HG02840 (cell line): ENCODE measurements around the gene DNAJA3.

Source experiments
- ATAC-seq: cut with Tn5 transposase; IDR thresholded peaks from one replicate; pipeline ENCODE4 v1.9.1; 2021; ENCODE audit warnings: mild to moderate bottlenecking, moderate library complexity, moderate number of reproducible peaks; ENCODE audit not compliant: unreplicated experiment, low FRiP score

Gene DNAJA3

GRCh38 chr16:4428500-4428899 is 2.8 kb downstream of the DNAJA3 start:
- no peak for ATAC-seq

- no peak for ATAC-seq
These were observed 5.4 kb downstream of the DNAJA3 start for GRCh38 chr16:4431023-4431422.

- no peak for ATAC-seq
These were observed 7.6 kb downstream of the DNAJA3 start for GRCh38 chr16:4433228-4433627.

GRCh38 chr16:4433914-4434787 is 8.5 kb downstream of the DNAJA3 start:
- no peak for ATAC-seq

GRCh38 chr16:4435337-4436067 is 9.8 kb downstream of the DNAJA3 start:
- ATAC-seq: no peak

GRCh38 chr16:4437366-4437765 is 11.7 kb downstream of the DNAJA3 start:
- ATAC-seq: no peak

GRCh38 chr16:4442371-4442770 is 16.7 kb downstream of the DNAJA3 start:
- no peak for ATAC-seq

GRCh38 chr16:4443271-4443670 is 17.6 kb downstream of the DNAJA3 start:
- ATAC-seq: no peak

GRCh38 chr16:4443986-4444385 is 18.3 kb downstream of the DNAJA3 start:
- ATAC-seq: no peak

- ATAC-seq: no peak
These were observed 24.8 kb downstream of the DNAJA3 start for GRCh38 chr16:4450430-4450829.

- ATAC-seq: no peak
These were observed 25.4 kb downstream of the DNAJA3 start for GRCh38 chr16:4450931-4451519.

GRCh38 chr16:4452674-4453073 is 27.0 kb downstream of the DNAJA3 start:
- no peak for ATAC-seq

- ATAC-seq: no peak
These were observed 29.0 kb downstream of the DNAJA3 start for GRCh38 chr16:4454623-4455022.

- no peak for ATAC-seq
These were observed 29.4 kb downstream of the DNAJA3 start for GRCh38 chr16:4455081-4455480.

GRCh38 chr16:4455951-4456350 is 30.3 kb downstream of the DNAJA3 start:
- no peak for ATAC-seq

- ATAC-seq: no peak
These were observed 35.2 kb downstream of the DNAJA3 start for GRCh38 chr16:4460936-4461249.

GRCh38 chr16:4461250-4462085 is 35.8 kb downstream of the DNAJA3 start:
- no peak for ATAC-seq

GRCh38 chr16:4463522-4464163 is 38.0 kb downstream of the DNAJA3 start:
- ATAC-seq: no peak

- ATAC-seq: no peak
These were observed 40.5 kb downstream of the DNAJA3 start for GRCh38 chr16:4465977-4466779.
